Measurements from ENCODE around the gene AHI1.

Gene AHI1

GRCh38 chr6:135285165-135285564, 212.4 kb downstream of the AHI1 start:
- DNase-seq = no peak

GRCh38 chr6:135283926-135284325, 213.6 kb downstream of the AHI1 start:
- DNase-seq = no peak

- no peak for DNase-seq
These were observed 215.1 kb downstream of the AHI1 start for GRCh38 chr6:135282395-135282794.

GRCh38 chr6:135281964-135282363, 215.6 kb downstream of the AHI1 start:
- DNase-seq = no peak

GRCh38 chr6:135281227-135281626, 216.3 kb downstream of the AHI1 start:
- DNase-seq = no peak

- no peak for DNase-seq
These were observed 217.0 kb downstream of the AHI1 start for GRCh38 chr6:135280375-135281136.

GRCh38 chr6:135277422-135277821, 220.1 kb downstream of the AHI1 start:
- no peak for DNase-seq

GRCh38 chr6:135274561-135275293, 222.8 kb downstream of the AHI1 start:
- no peak for DNase-seq

- DNase-seq = no peak
These were observed 225.9 kb downstream of the AHI1 start for GRCh38 chr6:135271626-135272025.

GRCh38 chr6:135270676-135271536, 226.6 kb downstream of the AHI1 start:
- DNase-seq = no peak

- DNase-seq = no peak
These were observed 228.1 kb downstream of the AHI1 start for GRCh38 chr6:135269481-135269891.

GRCh38 chr6:135268740-135269139, 228.8 kb downstream of the AHI1 start:
- DNase-seq = no peak

GRCh38 chr6:135268263-135268662, 229.3 kb downstream of the AHI1 start:
- DNase-seq = no peak

GRCh38 chr6:135267085-135267484, 230.5 kb downstream of the AHI1 start:
- DNase-seq = no peak

GRCh38 chr6:135266675-135267074, 230.9 kb downstream of the AHI1 start:
- DNase-seq = no peak

GRCh38 chr6:135265278-135265677, 232.3 kb downstream of the AHI1 start:
- no peak for DNase-seq

GRCh38 chr6:135261872-135262725, 235.4 kb downstream of the AHI1 start:
- DNase-seq = no peak

- DNase-seq = no peak
These were observed 236.9 kb downstream of the AHI1 start for GRCh38 chr6:135260612-135261011.

GRCh38 chr6:135258970-135259369, 238.6 kb downstream of the AHI1 start:
- DNase-seq = no peak

- DNase-seq = no peak
These were observed 239.7 kb downstream of the AHI1 start for GRCh38 chr6:135257631-135258405.

GRCh38 chr6:135256866-135257265, 240.7 kb downstream of the AHI1 start:
- no peak for DNase-seq

- DNase-seq = no peak
These were observed 243.1 kb downstream of the AHI1 start for GRCh38 chr6:135254471-135254870.
